HUES64 (cell line): ENCODE results near the gene MKLN1.

Experiments
- H3K27ac ChIP-seq: 2 replicates; pipeline ENCODE4 v1.7.0; 2013; ENCODE audit warnings: low read depth, low read length, inconsistent platforms
- H3K27me3 ChIP-seq: 2 replicates; pipeline ENCODE4 v1.6.1; 2013; ENCODE audit warnings: mild to moderate bottlenecking, low read length; ENCODE audit not compliant: insufficient read depth
- H3K36me3 ChIP-seq: 2 replicates; pipeline ENCODE4 v1.6.1; 2013; ENCODE audit warnings: mild to moderate bottlenecking, low read length; ENCODE audit not compliant: insufficient read depth
- H3K4me1 ChIP-seq: 2 replicates; pipeline ENCODE4 v1.6.1; 2013; ENCODE audit warnings: mild to moderate bottlenecking, low read length, moderate library complexity; ENCODE audit not compliant: insufficient read depth
- H3K4me3 ChIP-seq: 2 replicates; pipeline ENCODE4 v1.5.1; 2013; ENCODE audit warnings: mild to moderate bottlenecking, low read length, moderate library complexity
- H3K9ac ChIP-seq: 2 replicates; pipeline ENCODE4 v1.6.1; 2013; ENCODE audit warnings: mild to moderate bottlenecking, low read depth, low read length
- H3K9me3 ChIP-seq: 2 replicates; pipeline ENCODE4 v1.6.1; 2013; ENCODE audit warnings: low read depth, low read length; ENCODE audit not compliant: insufficient read depth
- WGBS: fragments of 150-250, 120-280 bp; methylation state at CpG from one replicate; pipeline ENCODE4 v1.1.7; 2013; ENCODE audit warnings: missing lambda C conversion rate; 5-methylcytosine and 5-hydroxymethylcytosine counted together

The MKLN1 gene

GRCh38 chr7:131355917-131356777 is 28.5 kb downstream of the MKLN1 start:
- no peaks in the 10 kb centered on the region for H3K27me3 ChIP-seq
- no peaks in the 10 kb centered on the region for H3K9me3 ChIP-seq
- H3K4me1 ChIP-seq = peaks cover 34% of the 10 kb centered on the region
- no peak overlapping the region for H3K27ac ChIP-seq
- H3K36me3 ChIP-seq = no peaks in the 10 kb centered on the region
- no peak overlapping the region for H3K9ac ChIP-seq
- no peak overlapping the region for H3K4me3 ChIP-seq
- 97% methylated on average over 12 of the region's 13 CpGs for WGBS

- WGBS = 100% methylated on average over 2 of the region's 3 CpGs
- no peak overlapping the region for H3K4me3 ChIP-seq
- H3K36me3 ChIP-seq = no peaks in the 10 kb centered on the region
- H3K27me3 ChIP-seq = no peaks in the 10 kb centered on the region
- no peak overlapping the region for H3K9ac ChIP-seq
- no peak overlapping the region for H3K27ac ChIP-seq
- H3K4me1 ChIP-seq = peaks cover 41% of the 10 kb centered on the region
- H3K9me3 ChIP-seq = no peaks in the 10 kb centered on the region
These were observed 29.7 kb downstream of the MKLN1 start for GRCh38 chr7:131357282-131357880.

DNA sequence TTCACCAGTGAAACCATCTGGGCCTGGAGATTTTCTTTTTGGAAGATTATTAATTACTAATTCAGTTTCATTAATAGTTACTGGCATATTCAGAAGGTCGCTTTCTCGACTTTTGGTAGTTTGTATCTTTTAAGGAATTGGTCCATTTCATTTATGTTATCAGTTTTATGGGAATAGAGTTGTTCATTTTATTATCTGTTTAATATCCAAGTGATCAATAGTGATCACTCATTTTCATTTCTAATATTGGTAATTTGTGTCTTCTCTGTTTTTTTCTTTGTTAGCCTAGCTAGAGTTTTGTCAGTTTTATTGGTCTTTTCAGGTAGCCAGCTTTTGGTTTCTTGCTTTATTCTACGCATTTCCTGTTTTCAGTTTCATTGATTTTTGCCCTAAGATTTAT is 31.0 kb downstream of the MKLN1 start:
- H3K9me3 ChIP-seq = no peaks in the 10 kb centered on the region
- H3K4me1 ChIP-seq = peaks cover 50% of the 10 kb centered on the region
- H3K4me3 ChIP-seq = no peak overlapping the region
- no peak overlapping the region for H3K27ac ChIP-seq
- H3K27me3 ChIP-seq = no peaks in the 10 kb centered on the region
- H3K9ac ChIP-seq = no peak overlapping the region
- H3K36me3 ChIP-seq = no peaks in the 10 kb centered on the region
- WGBS = no CpG with 5 or more reads among the region's 3 CpGs

- Histone ChIP-seq H3K27ac (no peak overlapping the region), H3K9me3 (no peaks in the 10 kb centered on the region), H3K36me3 (no peaks in the 10 kb centered on the region), H3K4me1 (peaks cover 51% of the 10 kb centered on the region), H3K4me3 (no peak overlapping the region), H3K9ac (no peak overlapping the region), H3K27me3 (no peaks in the 10 kb centered on the region)
- WGBS = 98% methylated on average over 2 of the region's 3 CpGs
These were observed 31.6 kb downstream of the MKLN1 start for GRCh38 chr7:131359136-131359776.

DNA sequence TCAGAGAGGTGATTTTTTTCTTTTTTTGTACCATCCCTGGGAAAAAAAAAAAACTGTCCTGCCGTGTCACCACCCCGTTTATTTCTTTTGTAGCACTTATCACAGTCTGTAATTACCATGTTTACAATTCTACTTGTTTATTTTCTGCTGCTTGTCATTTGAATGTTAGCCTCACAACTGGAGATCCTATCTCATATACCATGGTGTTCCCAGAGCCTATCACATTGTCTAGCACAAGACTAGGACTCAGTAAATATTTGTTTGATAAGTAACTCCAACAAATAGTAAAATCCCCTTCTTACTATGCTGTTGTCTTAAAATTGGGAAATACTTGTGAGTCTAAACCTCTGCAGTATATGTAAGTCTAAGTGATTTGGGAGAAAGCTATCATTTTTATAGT is 36.0 kb downstream of the MKLN1 start:
- Histone ChIP-seq H3K36me3 (no peaks in the 10 kb centered on the region), H3K4me1 (peaks cover 55% of the 10 kb centered on the region), H3K9ac (no peak overlapping the region), H3K9me3 (no peaks in the 10 kb centered on the region), H3K4me3 (no peak overlapping the region), H3K27ac (no peak overlapping the region), H3K27me3 (no peaks in the 10 kb centered on the region)
- WGBS = 83% methylated on average over 2 of the region's 2 CpGs

GRCh38 chr7:131364767-131365344 is 37.2 kb downstream of the MKLN1 start:
- no peaks in the 10 kb centered on the region for H3K9me3 ChIP-seq
- no peak overlapping the region for H3K27ac ChIP-seq
- H3K9ac ChIP-seq = no peak overlapping the region
- 95% methylated on average over 4 of the region's 4 CpGs for WGBS
- H3K4me3 ChIP-seq = no peak overlapping the region
- H3K36me3 ChIP-seq = no peaks in the 10 kb centered on the region
- peaks cover 48% of the 10 kb centered on the region for H3K4me1 ChIP-seq
- no peaks in the 10 kb centered on the region for H3K27me3 ChIP-seq

DNA sequence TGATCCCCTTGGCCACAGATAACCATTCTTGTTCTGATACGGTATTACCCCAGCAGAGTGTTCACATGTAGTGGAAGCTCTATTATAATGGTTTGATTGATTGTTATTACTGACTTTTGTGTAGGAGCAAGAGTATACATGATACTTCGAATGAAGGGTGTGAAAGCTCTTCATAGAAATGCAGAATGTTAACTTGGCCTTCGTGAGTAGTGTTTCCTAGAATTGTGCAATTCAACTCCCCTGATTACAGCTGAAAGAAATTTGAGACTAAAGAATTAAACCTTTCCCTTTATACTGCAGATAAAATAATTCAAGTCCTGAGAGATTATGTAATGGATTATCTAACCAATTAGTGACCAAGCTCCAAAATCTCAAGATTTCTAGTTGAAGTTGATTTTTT is 38.2 kb downstream of the MKLN1 start:
- Histone ChIP-seq H3K27me3 (no peaks in the 10 kb centered on the region), H3K9ac (no peak overlapping the region), H3K9me3 (no peaks in the 10 kb centered on the region), H3K27ac (no peak overlapping the region), H3K4me1 (peaks cover 52% of the 10 kb centered on the region), H3K4me3 (no peak overlapping the region), H3K36me3 (no peaks in the 10 kb centered on the region)
- 75% methylated on average over 3 of the region's 3 CpGs for WGBS

GRCh38 chr7:131369354-131369753 is 41.7 kb downstream of the MKLN1 start:
- no peak overlapping the region for H3K4me3 ChIP-seq
- peaks cover 48% of the 10 kb centered on the region for H3K4me1 ChIP-seq
- H3K27ac ChIP-seq = no peak overlapping the region
- H3K36me3 ChIP-seq = no peaks in the 10 kb centered on the region
- H3K27me3 ChIP-seq = no peaks in the 10 kb centered on the region
- H3K9me3 ChIP-seq = no peaks in the 10 kb centered on the region
- no peak overlapping the region for H3K9ac ChIP-seq

- Histone ChIP-seq H3K4me3 (no peak overlapping the region), H3K27me3 (no peaks in the 10 kb centered on the region), H3K4me1 (peaks cover 46% of the 10 kb centered on the region), H3K9me3 (no peaks in the 10 kb centered on the region), H3K9ac (no peak overlapping the region), H3K36me3 (no peaks in the 10 kb centered on the region), H3K27ac (peak overlapping the region; percentile 4; the same call in 1 of the 2 replicates)
- WGBS = 88% methylated on average over 1 of the region's 1 CpG
These were observed 42.9 kb downstream of the MKLN1 start for GRCh38 chr7:131370523-131370968.

DNA sequence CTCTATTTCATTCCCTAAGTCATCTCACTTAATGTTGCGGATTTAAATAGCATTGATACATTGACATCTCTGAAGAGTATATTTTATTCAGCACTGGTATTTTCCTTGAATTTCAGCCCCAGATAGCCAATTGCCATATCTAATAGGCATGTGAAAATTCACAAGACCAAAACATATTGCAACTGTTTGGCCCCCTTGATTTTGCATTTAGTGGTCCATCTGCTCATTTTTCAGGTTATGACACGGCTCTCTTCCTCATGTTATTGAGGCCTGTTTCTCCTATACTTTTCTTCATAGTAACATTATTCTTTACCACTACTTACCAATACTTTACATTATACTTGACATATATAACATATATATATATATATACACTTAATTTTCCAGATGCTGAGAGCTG is 43.7 kb downstream of the MKLN1 start:
- WGBS = 88% methylated on average over 2 of the region's 2 CpGs
- H3K27ac ChIP-seq = no peak overlapping the region
- H3K4me1 ChIP-seq = peaks cover 40% of the 10 kb centered on the region
- H3K9ac ChIP-seq = no peak overlapping the region
- H3K4me3 ChIP-seq = no peak overlapping the region
- no peaks in the 10 kb centered on the region for H3K27me3 ChIP-seq
- no peaks in the 10 kb centered on the region for H3K9me3 ChIP-seq
- H3K36me3 ChIP-seq = no peaks in the 10 kb centered on the region

DNA sequence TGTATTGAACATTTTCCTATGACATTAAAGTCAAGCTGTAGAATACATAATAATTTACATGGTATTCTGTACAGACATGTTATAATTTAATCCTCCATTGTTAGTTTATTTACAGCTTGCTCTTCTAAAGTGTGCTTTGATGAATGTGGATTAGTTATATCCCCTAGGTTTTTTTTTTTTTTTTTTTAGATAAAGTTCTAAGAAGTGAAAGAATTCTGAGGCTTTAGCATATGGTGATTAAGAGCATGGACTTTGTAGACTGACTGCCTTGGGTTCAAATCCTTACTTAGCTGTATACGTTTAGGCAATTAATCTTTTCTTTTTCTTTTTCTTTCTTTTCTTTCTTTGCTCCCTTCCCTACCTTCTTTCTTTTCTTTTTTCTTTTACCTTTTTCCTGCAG is 44.9 kb downstream of the MKLN1 start:
- Histone ChIP-seq H3K4me1 (peaks cover 40% of the 10 kb centered on the region), H3K27me3 (no peaks in the 10 kb centered on the region), H3K4me3 (no peak overlapping the region), H3K27ac (no peak overlapping the region), H3K36me3 (no peaks in the 10 kb centered on the region), H3K9me3 (no peaks in the 10 kb centered on the region), H3K9ac (no peak overlapping the region)
- 81% methylated on average over 1 of the region's 1 CpG for WGBS
